ENCODE data around the gene SCN4B.

SCN4B gene

GRCh38 chr11:118174006-118174567, 21.5 kb upstream of the SCN4B start:
- DNase-seq (ENCODE audit: low read depth) = no peak

GRCh38 chr11:118172356-118172755, 19.7 kb upstream of the SCN4B start:
- no peak for DNase-seq (ENCODE audit: low read depth)

- DNase-seq (ENCODE audit: low read depth) = peak; percentile 16
Observed at GRCh38 chr11:118171269-118172062, 18.8 kb upstream of the SCN4B start.

GRCh38 chr11:118170882-118171268, 18.3 kb upstream of the SCN4B start:
- no peak for DNase-seq (ENCODE audit: low read depth)

GRCh38 chr11:118170231-118170630, 17.6 kb upstream of the SCN4B start:
- no peak for DNase-seq (ENCODE audit: low read depth)

GRCh38 chr11:118169300-118170140, 16.9 kb upstream of the SCN4B start:
- DNase-seq (ENCODE audit: low read depth) = no peak

- DNase-seq (ENCODE audit: low read depth) = no peak
Observed at GRCh38 chr11:118168751-118169150, 16.1 kb upstream of the SCN4B start.

- no peak for DNase-seq (ENCODE audit: low read depth)
Observed at GRCh38 chr11:118168316-118168715, 15.7 kb upstream of the SCN4B start.

- no peak for DNase-seq (ENCODE audit: low read depth)
Observed at GRCh38 chr11:118167906-118168305, 15.3 kb upstream of the SCN4B start.

- no peak for DNase-seq (ENCODE audit: low read depth)
Observed at GRCh38 chr11:118167253-118167652, 14.6 kb upstream of the SCN4B start.

GRCh38 chr11:118166641-118167040, 14.0 kb upstream of the SCN4B start:
- DNase-seq (ENCODE audit: low read depth) = no peak

GRCh38 chr11:118164885-118165284, 12.3 kb upstream of the SCN4B start:
- no peak for DNase-seq (ENCODE audit: low read depth)

GRCh38 chr11:118163494-118163893, 10.9 kb upstream of the SCN4B start:
- no peak for DNase-seq (ENCODE audit: low read depth)

GRCh38 chr11:118162846-118163245, 10.2 kb upstream of the SCN4B start:
- DNase-seq (ENCODE audit: low read depth) = no peak

- no peak for DNase-seq (ENCODE audit: low read depth)
Observed at GRCh38 chr11:118161786-118162185, 9.2 kb upstream of the SCN4B start.

GRCh38 chr11:118157186-118157895, 4.7 kb upstream of the SCN4B start:
- no peak for DNase-seq (ENCODE audit: low read depth)

GRCh38 chr11:118156531-118157185, 4.0 kb upstream of the SCN4B start:
- DNase-seq (ENCODE audit: low read depth) = no peak

GRCh38 chr11:118155776-118156530, 3.3 kb upstream of the SCN4B start:
- DNase-seq (ENCODE audit: low read depth) = no peak

GRCh38 chr11:118154641-118155040, 2.0 kb upstream of the SCN4B start:
- no peak for DNase-seq (ENCODE audit: low read depth)

GRCh38 chr11:118153976-118154375, 1.4 kb upstream of the SCN4B start:
- DNase-seq (ENCODE audit: low read depth) = no peak

GRCh38 chr11:118153516-118153915, 893 bp upstream of the SCN4B start:
- no peak for DNase-seq (ENCODE audit: low read depth)
